Neuronal stem cell (in vitro differentiated cells): Measurements from ENCODE around the gene TSPY4. TPM values are rescaled to one million over a fixed set of nuclear protein-coding genes. Genes with fewer than 3 reads are reported as not detected.
"Not testable (repeated sequence)": the region's sequence is repeated elsewhere in the genome, so short reads cannot be mapped to it uniquely, and the experiment has no call there.

Experiments
- DNase-seq: peaks from one replicate; pipeline ENCODE4 v3.0.0-alpha.2; 2013; ENCODE audit warnings: low spot score
- H2AFZ ChIP-seq: one replicate; pipeline ENCODE4 v1.6.1; 2013; ENCODE audit warnings: mild to moderate bottlenecking, low read length, inconsistent platforms
- H2AK5ac ChIP-seq: 2 replicates; pipeline ENCODE4 v1.6.1; 2013; ENCODE audit warnings: low read depth, mild to moderate bottlenecking, inconsistent platforms, low read length, moderate library complexity, mixed read lengths
- H2BK120ac ChIP-seq: 2 replicates; pipeline ENCODE4 v1.6.1; 2013; ENCODE audit warnings: low read depth, mild to moderate bottlenecking, inconsistent platforms, low read length, moderate library complexity, mixed read lengths
- H2BK12ac ChIP-seq: one replicate; pipeline ENCODE4 v1.6.1; 2013; ENCODE audit warnings: low read length, inconsistent platforms
- H2BK15ac ChIP-seq: 2 replicates; pipeline ENCODE4 v1.6.1; 2013; ENCODE audit warnings: mild to moderate bottlenecking, low read length, inconsistent platforms, mixed read lengths
- H2BK5ac ChIP-seq: one replicate; pipeline ENCODE4 v1.6.1; 2013; ENCODE audit warnings: inconsistent platforms, mild to moderate bottlenecking, low read length, moderate library complexity
- H3K14ac ChIP-seq: one replicate; pipeline ENCODE4 v1.6.1; 2013; ENCODE audit warnings: low read length, inconsistent platforms
- H3K18ac ChIP-seq: 2 replicates; pipeline ENCODE4 v1.6.1; 2013; ENCODE audit warnings: low read length, inconsistent platforms
- H3K23ac ChIP-seq: 2 replicates; pipeline ENCODE4 v1.6.1; 2013; ENCODE audit warnings: low read depth, mild to moderate bottlenecking, mixed read lengths, low read length, inconsistent platforms; ENCODE audit not compliant: poor library complexity
- H3K27ac ChIP-seq: replicated peaks from 3 replicates; pipeline ENCODE4 v1.5.1; 2013; ENCODE audit warnings: low read length, inconsistent platforms
- H3K27me3 ChIP-seq, 3 experiments: 2 replicates each; pipeline ENCODE4 v1.6.1; 2013; ENCODE audit warnings: low read length in 3 of 3, mild to moderate bottlenecking in 2 of 3, inconsistent platforms in 1 of 3, low read depth in 1 of 3, mixed read lengths in 1 of 3, moderate library complexity in 1 of 3; ENCODE audit not compliant: control insufficient read depth in 3 of 3, insufficient read depth in 3 of 3
- H3K36me3 ChIP-seq, 2 donors: replicated peaks in 1 of 2; 2 replicates each; pipeline ENCODE4 v1.6.1; 2013; ENCODE audit warnings: low read length in 2 of 2; ENCODE audit not compliant: control insufficient read depth in 2 of 2, insufficient read depth in 2 of 2
- H3K4ac ChIP-seq: 2 replicates; pipeline ENCODE4 v1.6.1; 2013; ENCODE audit warnings: inconsistent platforms, mild to moderate bottlenecking, low read length, moderate library complexity
- H3K4me1 ChIP-seq, 2 donors: 1 replicate in 1 of 2; 2 replicates in 1 of 2; pipeline ENCODE4 v1.6.1; 2013; ENCODE audit warnings: low read length in 2 of 2, low read depth in 1 of 2; ENCODE audit not compliant: control insufficient read depth in 2 of 2, insufficient read depth in 1 of 2
- H3K4me2 ChIP-seq: one replicate; pipeline ENCODE4 v1.6.1; 2013; ENCODE audit warnings: mild to moderate bottlenecking, low read length, inconsistent platforms; ENCODE audit not compliant: insufficient read depth, poor library complexity, severe bottlenecking
- H3K4me3 ChIP-seq, 2 donors: 2 replicates each; pipeline ENCODE4 v1.5.1; 2013; ENCODE audit warnings: low read length in 2 of 2, mild to moderate bottlenecking in 2 of 2, inconsistent platforms in 1 of 2, moderate library complexity in 1 of 2
- H3K79me1 ChIP-seq: one replicate; pipeline ENCODE4 v1.6.1; 2013; ENCODE audit warnings: low read depth, mild to moderate bottlenecking, inconsistent platforms, low read length, moderate library complexity
- H3K9ac ChIP-seq: one replicate; pipeline ENCODE4 v1.6.1; 2013; ENCODE audit warnings: mild to moderate bottlenecking, low read depth, low read length, inconsistent platforms; ENCODE audit not compliant: poor library complexity
- H3K9me3 ChIP-seq, 2 donors: replicated peaks in 1 of 2; 2 replicates each; pipeline versions ENCODE3 to v1.6.1; 2013; ENCODE audit warnings: low read length in 2 of 2, mild to moderate bottlenecking in 2 of 2, inconsistent platforms in 1 of 2, low read depth in 1 of 2, mixed read lengths in 1 of 2, moderate library complexity in 1 of 2; ENCODE audit not compliant: control insufficient read depth in 2 of 2, insufficient read depth in 1 of 2
- H4K8ac ChIP-seq: one replicate; pipeline ENCODE4 v1.6.1; 2013; ENCODE audit warnings: low read depth, mild to moderate bottlenecking, inconsistent platforms, low read length, moderate library complexity
- H4K91ac ChIP-seq: one replicate; pipeline ENCODE4 v1.6.1; 2013; ENCODE audit warnings: low read length, low read depth, mild to moderate bottlenecking, inconsistent platforms; ENCODE audit not compliant: poor library complexity
- WGBS, 2 donors: extraction: QIAGEN DNeasy Blood & Tissue Kit; methylation state at CpG; one replicate each; pipeline ENCODE4 v1.1.7; 2013; ENCODE audit warnings: missing lambda C conversion rate in 2 of 2, mixed read lengths in 1 of 2; ENCODE audit not compliant: insufficient read length in 2 of 2, insufficient replicate concordance in 1 of 2; ENCODE audit errors: extremely low coverage in 2 of 2; 5-methylcytosine and 5-hydroxymethylcytosine counted together
- polyA plus RNA-seq, 2 experiments: library from polyadenylated mRNA; stranded (reverse); fragments of 200-250 nt; gene quantifications; one replicate each; pipeline ENCODE4 v1.2.3, GENCODE V29; 2013
- small RNA-seq: library from polyadenylated mRNA; stranded (forward); fragments of <200 nt; extraction: miRNeasy Mini kit (QIAGEN cat#:217004); gene quantifications from one replicate; pipeline ENCODE3, GENCODE V24; 2013; ENCODE audit not compliant: insufficient read depth

The TSPY4 gene, protein sequence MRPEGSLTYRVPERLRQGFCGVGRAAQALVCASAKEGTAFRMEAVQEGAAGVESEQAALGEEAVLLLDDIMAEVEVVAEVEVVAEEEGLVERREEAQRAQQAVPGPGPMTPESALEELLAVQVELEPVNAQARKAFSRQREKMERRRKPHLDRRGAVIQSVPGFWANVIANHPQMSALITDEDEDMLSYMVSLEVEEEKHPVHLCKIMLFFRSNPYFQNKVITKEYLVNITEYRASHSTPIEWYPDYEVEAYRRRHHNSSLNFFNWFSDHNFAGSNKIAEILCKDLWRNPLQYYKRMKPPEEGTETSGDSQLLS
- not detected for polyA plus RNA-seq (2013, experiment 1 of 2)
- not detected for polyA plus RNA-seq (2013, experiment 2 of 2)

DNA sequence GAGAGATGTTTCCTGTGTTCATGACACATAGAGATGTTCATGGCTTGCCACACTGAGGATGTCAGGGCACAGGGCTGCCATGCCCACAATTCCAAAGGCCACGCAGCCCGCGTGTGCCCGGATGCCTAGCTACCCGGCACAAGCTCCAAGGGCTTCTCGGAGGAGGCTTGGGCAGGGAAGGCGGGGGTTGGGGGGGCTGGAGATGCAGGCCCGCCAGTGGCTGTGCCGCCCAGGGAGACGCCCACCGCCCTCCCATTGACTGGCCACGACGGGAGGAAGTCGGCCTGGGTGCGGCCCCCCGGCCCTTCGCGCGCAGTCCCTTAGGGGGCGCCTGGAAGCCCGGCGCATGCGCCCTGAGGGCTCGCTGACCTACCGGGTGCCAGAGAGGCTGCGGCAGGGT is at the start of gene TSPY4:
TSPY4 (plus strand) TSS at position 301 of the 400 bp plus-strand sequence; CDS start at position 347, 46 bp downstream.
- not testable (repeated sequence) for H3K27ac ChIP-seq, H4K8ac ChIP-seq, H2BK15ac ChIP-seq, H3K18ac ChIP-seq, H3K27me3 ChIP-seq, H3K4me1 ChIP-seq, H3K14ac ChIP-seq, H3K4me3 ChIP-seq, H4K91ac ChIP-seq, H2AK5ac ChIP-seq, H3K23ac ChIP-seq, H3K9ac ChIP-seq, H3K4me2 ChIP-seq, H2BK120ac ChIP-seq, DNase-seq, H3K36me3 ChIP-seq, H3K9me3 ChIP-seq, H3K4ac ChIP-seq, H2BK12ac ChIP-seq, H2AFZ ChIP-seq, H3K79me1 ChIP-seq, H2BK5ac ChIP-seq
- no CpG with 5 or more reads among the region's 26 CpGs for WGBS, 2 donors

DNA sequence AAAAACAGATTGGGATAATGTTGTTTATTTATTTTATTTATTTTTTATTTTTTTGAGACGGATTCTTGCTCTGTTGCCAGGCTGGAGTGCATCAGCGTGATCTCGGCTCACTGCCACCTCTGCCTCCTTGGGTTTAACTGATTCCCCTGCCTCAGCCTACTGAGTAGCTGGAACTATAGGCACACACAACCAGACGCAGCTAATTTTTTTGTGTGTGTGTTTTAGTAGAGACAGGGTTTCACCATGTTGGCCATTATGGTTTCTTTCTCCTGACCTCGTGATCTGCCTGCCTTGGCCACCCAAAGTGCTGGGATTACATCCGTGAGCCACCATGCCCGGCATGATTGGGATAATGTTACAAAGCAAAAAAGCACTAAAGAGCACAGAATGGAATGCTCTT is 16.3 kb upstream of the TSPY4 start:
- H2AFZ ChIP-seq: no peak overlapping the region
- no peak overlapping the region for H4K91ac ChIP-seq
- H3K4me1 ChIP-seq: no peaks in the 10 kb centered on the region
- no peak overlapping the region for H3K9ac ChIP-seq
- no peak overlapping the region for H3K4me3 ChIP-seq
- no peak overlapping the region for H3K23ac ChIP-seq
- no peaks in the 10 kb centered on the region for H3K79me1 ChIP-seq
- H3K9me3 ChIP-seq: no peaks in the 10 kb centered on the region
- no peak overlapping the region for H2BK5ac ChIP-seq
- H3K14ac ChIP-seq: no peak overlapping the region
- no peaks in the 10 kb centered on the region for H3K36me3 ChIP-seq
- no peaks in the 10 kb centered on the region for H3K27me3 ChIP-seq
- H2BK12ac ChIP-seq: no peak overlapping the region
- no CpG with 5 or more reads among the region's 7 CpGs for WGBS, 2 donors
- no peak overlapping the region for H3K4ac ChIP-seq
- no peak for DNase-seq
- no peak overlapping the region for H2BK15ac ChIP-seq
- H3K27ac ChIP-seq: no peak overlapping the region
- H4K8ac ChIP-seq: no peak overlapping the region
- H3K18ac ChIP-seq: no peak overlapping the region
- no peak overlapping the region for H2BK120ac ChIP-seq
- no peak overlapping the region for H2AK5ac ChIP-seq
- H3K4me2 ChIP-seq: no peak overlapping the region

DNA sequence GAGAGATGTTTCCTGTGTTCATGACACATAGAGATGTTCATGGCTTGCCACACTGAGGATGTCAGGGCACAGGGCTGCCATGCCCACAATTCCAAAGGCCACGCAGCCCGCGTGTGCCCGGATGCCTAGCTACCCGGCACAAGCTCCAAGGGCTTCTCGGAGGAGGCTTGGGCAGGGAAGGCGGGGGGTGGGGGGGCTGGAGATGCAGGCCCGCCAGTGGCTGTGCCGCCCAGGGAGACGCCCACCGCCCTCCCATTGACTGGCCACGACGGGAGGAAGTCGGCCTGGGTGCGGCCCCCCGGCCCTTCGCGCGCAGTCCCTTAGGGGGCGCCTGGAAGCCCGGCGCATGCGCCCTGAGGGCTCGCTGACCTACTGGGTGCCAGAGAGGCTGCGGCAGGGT is 20.2 kb downstream of the TSPY4 start, which contains the start of gene TSPY8:
TSPY8 (plus strand) TSS at position 301 of the 400 bp plus-strand sequence; CDS start at position 347, 46 bp downstream.
- not testable (repeated sequence) for H4K91ac ChIP-seq, H3K4me1 ChIP-seq, H3K27ac ChIP-seq, H3K4me2 ChIP-seq, H2BK15ac ChIP-seq, H2BK12ac ChIP-seq, H2BK5ac ChIP-seq, H2BK120ac ChIP-seq, DNase-seq, H2AK5ac ChIP-seq, H3K27me3 ChIP-seq, H3K23ac ChIP-seq, H3K9ac ChIP-seq, H4K8ac ChIP-seq, H2AFZ ChIP-seq, H3K9me3 ChIP-seq, H3K36me3 ChIP-seq, H3K79me1 ChIP-seq, H3K4ac ChIP-seq, H3K14ac ChIP-seq, H3K18ac ChIP-seq, H3K4me3 ChIP-seq
- no CpG with 5 or more reads among the region's 25 CpGs for WGBS, 2 donors

Small RNAs within 50 kb of the gene (small RNA-seq; reads per million reads assigned to genes)
- not detected for gene AC006158.1
